Uterus (tissue), 2 donors: ENCODE results near the gene BBS1.

Experiments used
- CTCF ChIP-seq, 4 experiments: fragments of 200-600 bp in 2 of 4; fragments of 450-650 bp in 2 of 4; sonication (generic) in 2 of 4; IDR thresholded peaks; one replicate each; pipeline ENCODE4 v1.5.1; 2016 to 2019; ENCODE audit warnings: antibody characterized with exemption in 4 of 4, mild to moderate bottlenecking in 2 of 4, moderate library complexity in 1 of 4
- POLR2A ChIP-seq, 2 donors: fragments of 450-650 bp; IDR thresholded peaks; one replicate each; pipeline ENCODE4 v1.6.1; 2016; ENCODE audit warnings: antibody characterized with exemption in 2 of 2, mild to moderate bottlenecking in 1 of 2, moderate library complexity in 1 of 2

DNA sequence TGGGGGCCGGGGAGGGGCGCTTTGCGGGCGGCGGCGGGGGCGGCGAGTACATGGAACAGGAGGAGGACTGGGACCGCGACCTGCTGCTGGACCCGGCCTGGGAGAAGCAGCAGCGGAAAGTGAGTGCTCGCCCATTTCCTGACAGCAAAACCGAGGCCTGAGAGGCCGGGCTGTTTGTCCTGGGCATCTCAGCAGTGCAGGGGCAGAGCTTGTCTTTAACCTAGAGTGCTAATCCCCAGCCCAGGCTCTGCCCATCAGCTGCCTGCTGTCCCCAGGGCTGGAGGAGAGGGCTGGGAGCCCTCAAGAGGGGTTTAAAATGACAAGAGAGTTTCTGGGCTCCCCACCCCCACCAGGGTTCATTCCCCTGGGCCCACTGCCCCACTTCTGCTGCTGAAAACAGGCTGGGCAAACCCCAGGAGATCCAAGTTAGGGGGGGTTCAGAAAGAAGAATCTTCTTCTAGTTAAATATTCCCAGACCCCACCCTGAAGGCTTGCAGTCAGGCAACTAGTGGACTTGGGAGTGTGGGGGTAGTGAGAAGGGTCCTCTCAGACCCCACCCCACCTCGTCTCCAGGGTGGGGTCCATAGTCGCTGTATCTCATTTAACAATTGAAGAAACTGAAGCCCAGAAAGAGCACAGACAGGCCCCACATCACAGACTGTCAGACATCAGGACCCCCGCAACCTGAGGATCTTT, 36.7 kb downstream of the BBS1 start:
- TF ChIP-seq POLR2A (IDR thresholded peaks at IDR 0.05) (no peak), CTCF (IDR thresholded peaks at IDR 0.05) (no peak)
